Diencephalon (tissue), 1 donor: ENCODE results near the gene KCNK3. TPM values are rescaled to one million over a fixed set of nuclear protein-coding genes. Genes with fewer than 3 reads are reported as not detected.

Source experiments
- small RNA-seq: library from RNA; depleted of rRNA; stranded (forward); fragments of <200 nt; gene quantifications from one replicate; pipeline ENCODE3, GENCODE V24; 2014
- total RNA-seq: library from RNA; depleted of rRNA; stranded (reverse); fragments of >200 nt; gene quantifications from one replicate; pipeline ENCODE4 v1.2.3, GENCODE V29; 2014

The KCNK3 gene
- total RNA-seq = 10.1 TPM

GRCh38 chr2:26692279-26692896 lies at the start of gene KCNK3:
Gene KCNK3 (plus strand): TSS chr2:26692722. CDS start chr2:26692876, 154 bp downstream.

DNA sequence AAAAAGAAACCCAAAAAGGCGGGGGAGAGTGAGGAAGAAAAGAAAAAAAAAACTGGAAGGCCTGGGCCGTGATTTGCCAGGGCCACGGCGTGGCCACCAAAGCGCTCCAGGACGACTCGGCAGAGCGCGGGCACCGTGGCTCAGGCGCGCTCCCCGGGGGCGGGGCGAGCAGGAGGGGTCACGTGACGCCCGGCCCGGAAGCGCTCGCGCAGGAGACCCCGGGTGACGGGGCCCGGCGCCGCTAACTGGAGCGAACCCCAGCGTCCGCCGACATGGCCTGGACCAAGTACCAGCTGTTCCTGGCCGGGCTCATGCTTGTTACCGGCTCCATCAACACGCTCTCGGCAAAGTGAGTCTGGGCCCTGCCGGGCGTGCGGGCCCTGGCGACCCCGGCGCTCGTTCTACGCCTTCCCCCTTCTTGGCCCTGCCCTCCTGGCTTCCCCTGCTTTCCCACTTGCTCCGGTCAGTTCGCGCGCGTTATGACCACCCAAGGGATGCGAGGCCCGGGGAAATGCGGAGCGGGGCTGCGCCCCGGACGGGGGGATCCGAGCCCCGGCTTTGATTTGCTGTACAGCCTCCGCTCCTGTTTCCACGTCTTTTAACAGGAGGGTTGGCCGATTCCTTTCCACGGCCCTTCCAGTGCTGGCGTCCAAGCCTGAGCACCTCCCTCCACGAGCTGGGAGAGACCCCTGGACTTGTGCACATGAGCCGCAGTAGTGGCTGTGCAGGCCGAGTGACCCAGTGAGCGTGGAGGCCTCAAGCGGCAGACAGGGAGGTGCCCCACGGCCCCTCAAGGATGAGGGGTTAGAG lies 71.8 kb downstream of the KCNK3 start, which contains the start of gene SLC35F6:
Gene SLC35F6, plus strand, starts transcription at position 207 of the 810 bp plus-strand sequence. Its CDS starts 66 bp downstream, at position 273.

Small RNA genes lying within 50 kb of the gene (small RNA-seq; reads per million reads assigned to genes)
- not detected for gene AC015977.1

Other genes starting within 250 kb of the KCNK3 start
- 4.6 TPM for gene OTOF, start 214.6 kb upstream of the KCNK3 start, total RNA-seq
- not detected for gene CIB4, start 51.4 kb upstream of the KCNK3 start, total RNA-seq
- gene SLC35F6, start 71.6 kb downstream of the KCNK3 start, total RNA-seq = 29.8 TPM
- gene CENPA, start 93.3 kb downstream of the KCNK3 start, total RNA-seq = 3.2 TPM
- 181 TPM for gene DPYSL5, start 155.4 kb downstream of the KCNK3 start, total RNA-seq